Tibial artery (tissue), 4 donors: ENCODE results near the gene NRXN3.

Source experiments
- DNase-seq, 2 donors: peaks; one replicate each; pipeline ENCODE4 v3.0.0-alpha.2; 2019
- H3K27ac ChIP-seq, 2 donors: fragments of 200-600 bp; sonication (generic) in 1 of 2; 1 replicate in 1 of 2; 2 replicates in 1 of 2; pipeline ENCODE4 v1.5.1; 2018 to 2019; ENCODE audit warnings: mild to moderate bottlenecking in 1 of 2
- H3K27me3 ChIP-seq, 2 donors: fragments of 200-600 bp; sonication (generic) in 1 of 2; one replicate each; pipeline versions ENCODE4 v1.5.1 to v1.6.0; 2016 to 2019
- H3K36me3 ChIP-seq, 3 donors: fragments of 200-600 bp; sonication (generic) in 2 of 3; one replicate each; pipeline ENCODE4 v1.5.1; 2016 to 2019; ENCODE audit warnings: mild to moderate bottlenecking in 2 of 3
- H3K4me1 ChIP-seq, 4 donors: fragments of 200-600 bp; sonication (generic) in 2 of 4; 1 replicate in 3 of 4; 2 replicates in 1 of 4; pipeline ENCODE4 v1.5.1; 2016 to 2019
- H3K4me3 ChIP-seq, 2 donors: fragments of 200-600 bp; sonication (generic) in 1 of 2; 1 replicate in 1 of 2; 2 replicates in 1 of 2; pipeline ENCODE4 v1.5.1; 2018 to 2019; ENCODE audit warnings: mild to moderate bottlenecking in 2 of 2
- H3K9me3 ChIP-seq, 3 donors: fragments of 200-600 bp; sonication (generic) in 1 of 3; one replicate each; pipeline ENCODE4 v1.5.1; 2016 to 2019
- CTCF ChIP-seq, 2 experiments: fragments of 200-600 bp in 1 of 2; fragments of 450-650 bp in 1 of 2; IDR thresholded peaks; one replicate each; pipeline ENCODE4 v1.5.1; 2017 to 2019; ENCODE audit warnings: antibody characterized with exemption in 2 of 2, mild to moderate bottlenecking in 1 of 2, moderate library complexity in 1 of 2
- intact Hi-C: fragments of 100-400 bp; cut with DNase I; formaldehyde crosslinking; loops from one replicate; pipeline ENCODE4 v1.15.0; 2023; ENCODE audit warnings: low total_unique reads

Gene NRXN3

GRCh38 chr14:79199217-79199616, 1029.0 kb downstream of the NRXN3 start:
- DNase-seq, result no peak
- H3K4me1 ChIP-seq, result no peaks in the 10 kb centered on the region
- H3K9me3 ChIP-seq, result no peaks in the 10 kb centered on the region
- intact Hi-C loops, result no loop called here
- H3K27me3 ChIP-seq, result no peaks in the 10 kb centered on the region
- no peak overlapping the region for H3K4me3 ChIP-seq
- TF ChIP-seq CTCF (IDR thresholded peaks at IDR 0.05), result no peak
- no peaks in the 10 kb centered on the region for H3K36me3 ChIP-seq
- no peak overlapping the region for H3K27ac ChIP-seq

DNA sequence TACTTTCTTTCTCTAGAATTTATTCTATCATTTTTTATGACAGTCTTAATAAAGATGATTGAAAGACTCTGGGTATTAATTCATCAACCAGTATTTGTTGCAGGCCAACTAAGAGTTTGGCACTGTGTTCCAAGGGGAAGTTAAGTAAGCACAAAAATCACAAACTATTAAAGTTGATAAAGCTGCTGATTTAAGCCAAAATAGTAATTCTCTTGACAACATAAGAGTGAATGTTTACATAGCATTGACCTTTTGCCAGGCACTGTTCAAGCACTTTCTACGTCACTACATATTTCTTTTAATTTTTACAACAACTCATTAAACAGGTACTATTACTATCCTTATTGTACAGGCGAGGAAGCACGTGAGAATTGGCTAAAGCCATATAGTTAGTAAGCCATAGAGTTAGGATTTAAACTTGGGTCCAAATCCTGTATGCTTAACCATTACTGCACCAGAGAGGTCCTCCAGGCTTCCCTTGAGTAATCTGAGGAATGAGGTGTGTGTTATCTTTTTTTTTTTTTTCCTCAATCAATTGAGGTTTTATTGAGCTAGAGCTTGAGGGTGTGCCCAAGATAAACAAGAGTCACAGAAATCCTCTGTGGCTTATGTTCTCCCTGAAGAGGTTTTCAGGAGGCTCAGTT, 1031.5 kb downstream of the NRXN3 start:
- no peak for TF ChIP-seq CTCF (IDR thresholded peaks at IDR 0.05)
- no peaks in the 10 kb centered on the region for H3K9me3 ChIP-seq
- no peak overlapping the region for H3K27ac ChIP-seq
- no peaks in the 10 kb centered on the region for H3K36me3 ChIP-seq
- H3K4me1 ChIP-seq, result no peaks in the 10 kb centered on the region
- no peak for DNase-seq
- H3K27me3 ChIP-seq, result no peaks in the 10 kb centered on the region
- intact Hi-C loops, result no loop called here
- no peak overlapping the region for H3K4me3 ChIP-seq

- TF ChIP-seq CTCF (IDR thresholded peaks at IDR 0.05), result no peak
- Histone ChIP-seq H3K4me1 (no peaks in the 10 kb centered on the region), H3K4me3 (no peak overlapping the region), H3K9me3 (no peaks in the 10 kb centered on the region), H3K27ac (no peak overlapping the region), H3K27me3 (no peaks in the 10 kb centered on the region), H3K36me3 (no peaks in the 10 kb centered on the region)
- DNase-seq, result no peak
- intact Hi-C loops, result no loop called here
Measured at GRCh38 chr14:79204591-79204990, 1034.4 kb downstream of the NRXN3 start.

GRCh38 chr14:79209418-79209817, 1039.2 kb downstream of the NRXN3 start:
- no peaks in the 10 kb centered on the region for H3K27me3 ChIP-seq
- TF ChIP-seq CTCF (IDR thresholded peaks at IDR 0.05), result no peak
- DNase-seq, result no peak
- H3K4me1 ChIP-seq, result no peaks in the 10 kb centered on the region
- no peaks in the 10 kb centered on the region for H3K9me3 ChIP-seq
- H3K27ac ChIP-seq, result no peak overlapping the region
- H3K36me3 ChIP-seq, result no peaks in the 10 kb centered on the region
- no peak overlapping the region for H3K4me3 ChIP-seq
- intact Hi-C loops, result no loop called here

- no peaks in the 10 kb centered on the region for H3K36me3 ChIP-seq
- H3K4me3 ChIP-seq, result no peak overlapping the region
- intact Hi-C loops, result no loop called here
- H3K9me3 ChIP-seq, result no peaks in the 10 kb centered on the region
- H3K4me1 ChIP-seq, result no peaks in the 10 kb centered on the region
- no peaks in the 10 kb centered on the region for H3K27me3 ChIP-seq
- H3K27ac ChIP-seq, result no peak overlapping the region
- TF ChIP-seq CTCF (IDR thresholded peaks at IDR 0.05), result no peak
- DNase-seq, result no peak
Measured at GRCh38 chr14:79225815-79226214, 1055.6 kb downstream of the NRXN3 start.
